DMS153 (cell line): ENCODE data around the gene EBPL.

Source experiments
- DNase-seq: peaks from one replicate; lab custom pipeline; 2025; lab: John Stamatoyannopoulos, UW

The EBPL gene

GRCh38 chr13:49676581-49677298 lies 14.5 kb downstream of the EBPL start:
- DNase-seq, result no peak

- no peak for DNase-seq
These were observed 20.5 kb downstream of the EBPL start for GRCh38 chr13:49670828-49671227.

- peak; percentile 36 for DNase-seq
These were observed 21.5 kb downstream of the EBPL start for GRCh38 chr13:49669735-49670309.

GRCh38 chr13:49667773-49668172 lies 23.5 kb downstream of the EBPL start:
- DNase-seq, result no peak

- no peak for DNase-seq
These were observed 26.7 kb downstream of the EBPL start for GRCh38 chr13:49664606-49665005.

GRCh38 chr13:49657241-49657641 lies 34.0 kb downstream of the EBPL start:
- DNase-seq, result no peak

- DNase-seq, result no peak
These were observed 35.4 kb downstream of the EBPL start for GRCh38 chr13:49655906-49656305.

- DNase-seq, result no peak
These were observed 37.3 kb downstream of the EBPL start for GRCh38 chr13:49654011-49654410.

- no peak for DNase-seq
These were observed 37.8 kb downstream of the EBPL start for GRCh38 chr13:49653478-49653877.

- DNase-seq, result peak; percentile 67
These were observed 38.7 kb downstream of the EBPL start for GRCh38 chr13:49652355-49653305.

- DNase-seq, result peak; percentile 20
These were observed 39.5 kb downstream of the EBPL start for GRCh38 chr13:49651570-49652354.

- no peak for DNase-seq
These were observed 41.3 kb downstream of the EBPL start for GRCh38 chr13:49649963-49650312.

GRCh38 chr13:49649244-49649962 lies 41.9 kb downstream of the EBPL start:
- DNase-seq, result no peak

GRCh38 chr13:49646688-49647087 lies 44.6 kb downstream of the EBPL start:
- no peak for DNase-seq

GRCh38 chr13:49645451-49645850 lies 45.8 kb downstream of the EBPL start:
- no peak for DNase-seq

GRCh38 chr13:49643035-49643646 lies 48.1 kb downstream of the EBPL start:
- no peak for DNase-seq

- no peak for DNase-seq
These were observed 49.4 kb downstream of the EBPL start for GRCh38 chr13:49641801-49642291.

GRCh38 chr13:49638744-49639072 lies 52.6 kb downstream of the EBPL start:
- DNase-seq, result no peak

GRCh38 chr13:49638030-49638743 lies 53.1 kb downstream of the EBPL start:
- peak; percentile 6 for DNase-seq

GRCh38 chr13:49636705-49637104 lies 54.6 kb downstream of the EBPL start:
- DNase-seq, result no peak
